ENCODE data around the gene IFNGR1. TPM values are rescaled to one million over a fixed set of nuclear protein-coding genes. Genes with fewer than 3 reads are reported as not detected.
A peak's percentile ranks its signal among the peaks of the same experiment; 100 is the strongest.

Gene IFNGR1
- polyA plus RNA-seq, 2 of the 4 experiments (the other 2 are of a cell fraction): 31.2 to 54.9 TPM

DNA sequence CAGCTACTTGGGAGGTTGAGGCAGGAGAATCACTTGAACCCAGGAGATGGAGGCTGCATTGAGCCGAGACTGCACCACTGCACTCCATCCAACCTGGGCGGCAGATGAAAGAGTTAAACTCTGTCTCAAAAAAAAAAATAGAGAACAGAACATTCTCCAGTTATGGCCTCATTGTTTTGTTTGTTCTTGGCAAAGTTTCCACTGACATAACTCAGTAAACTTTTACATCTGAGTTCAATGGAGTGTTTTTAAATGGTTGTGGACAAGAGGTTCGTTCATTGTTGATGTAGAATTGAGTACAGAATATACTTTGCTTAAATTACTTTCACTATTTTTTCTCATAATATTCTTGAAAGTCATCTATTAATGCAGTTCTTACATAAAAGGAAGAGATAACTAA is 42.2 kb upstream of the IFNGR1 start:
- no peak for FAIRE-seq
- TF ChIP-seq NFE2L2 (conservative IDR thresholded peaks at IDR 0.05; ENCODE audit: low read length) (no peak), RCOR1 (IDR thresholded peaks at IDR 0.05; ENCODE audit: low read depth, low read length) (no peak), ZNF302 (CRISPR knock-in tag; IDR thresholded peaks at IDR 0.05) (no peak), ZC3H11A (IDR thresholded peaks at IDR 0.05) (no peak), RARB (CRISPR knock-in tag; IDR thresholded peaks at IDR 0.05) (no peak), TFCP2L1 (CRISPR knock-in tag; IDR thresholded peaks at IDR 0.05) (no peak), HMGXB4 (CRISPR knock-in tag; IDR thresholded peaks at IDR 0.05; ENCODE audit: borderline replicate concordance) (no peak), CHD4 (IDR thresholded peaks at IDR 0.05; ENCODE audit: borderline replicate concordance) (no peak), ZFP36 (IDR thresholded peaks at IDR 0.05; ENCODE audit: borderline replicate concordance, partially characterized antibody) (no peak), EP300 (IDR thresholded peaks at IDR 0.05) (no peak), JUNB (IDR thresholded peaks at IDR 0.05) (no peak), FOSL2 (IDR thresholded peaks at IDR 0.05) (no peak), FOSL2 (CRISPR knock-in tag; IDR thresholded peaks at IDR 0.05) (no peak), CBX2 (IDR thresholded peaks at IDR 0.05; ENCODE audit: borderline replicate concordance, low read depth) (no peak), SMC3 (IDR thresholded peaks at IDR 0.05) (no peak), POLR2AphosphoS2 (conservative IDR thresholded peaks at IDR 0.05; ENCODE audit: low read length) (no peak), MYC (IDR thresholded peaks at IDR 0.05; ENCODE audit: borderline replicate concordance, low read length) (no peak)
- TF ChIP-seq, protein P1, sequence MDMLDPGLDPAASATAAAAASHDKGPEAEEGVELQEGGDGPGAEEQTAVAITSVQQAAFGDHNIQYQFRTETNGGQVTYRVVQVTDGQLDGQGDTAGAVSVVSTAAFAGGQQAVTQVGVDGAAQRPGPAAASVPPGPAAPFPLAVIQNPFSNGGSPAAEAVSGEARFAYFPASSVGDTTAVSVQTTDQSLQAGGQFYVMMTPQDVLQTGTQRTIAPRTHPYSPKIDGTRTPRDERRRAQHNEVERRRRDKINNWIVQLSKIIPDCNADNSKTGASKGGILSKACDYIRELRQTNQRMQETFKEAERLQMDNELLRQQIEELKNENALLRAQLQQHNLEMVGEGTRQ (IDR thresholded peaks at IDR 0.05): no peak
- TF ChIP-seq, protein P2, sequence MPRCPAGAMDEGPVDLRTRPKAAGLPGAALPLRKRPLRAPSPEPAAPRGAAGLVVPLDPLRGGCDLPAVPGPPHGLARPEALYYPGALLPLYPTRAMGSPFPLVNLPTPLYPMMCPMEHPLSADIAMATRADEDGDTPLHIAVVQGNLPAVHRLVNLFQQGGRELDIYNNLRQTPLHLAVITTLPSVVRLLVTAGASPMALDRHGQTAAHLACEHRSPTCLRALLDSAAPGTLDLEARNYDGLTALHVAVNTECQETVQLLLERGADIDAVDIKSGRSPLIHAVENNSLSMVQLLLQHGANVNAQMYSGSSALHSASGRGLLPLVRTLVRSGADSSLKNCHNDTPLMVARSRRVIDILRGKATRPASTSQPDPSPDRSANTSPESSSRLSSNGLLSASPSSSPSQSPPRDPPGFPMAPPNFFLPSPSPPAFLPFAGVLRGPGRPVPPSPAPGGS (IDR thresholded peaks at IDR 0.05): no peak
- TF ChIP-seq, protein P3, sequence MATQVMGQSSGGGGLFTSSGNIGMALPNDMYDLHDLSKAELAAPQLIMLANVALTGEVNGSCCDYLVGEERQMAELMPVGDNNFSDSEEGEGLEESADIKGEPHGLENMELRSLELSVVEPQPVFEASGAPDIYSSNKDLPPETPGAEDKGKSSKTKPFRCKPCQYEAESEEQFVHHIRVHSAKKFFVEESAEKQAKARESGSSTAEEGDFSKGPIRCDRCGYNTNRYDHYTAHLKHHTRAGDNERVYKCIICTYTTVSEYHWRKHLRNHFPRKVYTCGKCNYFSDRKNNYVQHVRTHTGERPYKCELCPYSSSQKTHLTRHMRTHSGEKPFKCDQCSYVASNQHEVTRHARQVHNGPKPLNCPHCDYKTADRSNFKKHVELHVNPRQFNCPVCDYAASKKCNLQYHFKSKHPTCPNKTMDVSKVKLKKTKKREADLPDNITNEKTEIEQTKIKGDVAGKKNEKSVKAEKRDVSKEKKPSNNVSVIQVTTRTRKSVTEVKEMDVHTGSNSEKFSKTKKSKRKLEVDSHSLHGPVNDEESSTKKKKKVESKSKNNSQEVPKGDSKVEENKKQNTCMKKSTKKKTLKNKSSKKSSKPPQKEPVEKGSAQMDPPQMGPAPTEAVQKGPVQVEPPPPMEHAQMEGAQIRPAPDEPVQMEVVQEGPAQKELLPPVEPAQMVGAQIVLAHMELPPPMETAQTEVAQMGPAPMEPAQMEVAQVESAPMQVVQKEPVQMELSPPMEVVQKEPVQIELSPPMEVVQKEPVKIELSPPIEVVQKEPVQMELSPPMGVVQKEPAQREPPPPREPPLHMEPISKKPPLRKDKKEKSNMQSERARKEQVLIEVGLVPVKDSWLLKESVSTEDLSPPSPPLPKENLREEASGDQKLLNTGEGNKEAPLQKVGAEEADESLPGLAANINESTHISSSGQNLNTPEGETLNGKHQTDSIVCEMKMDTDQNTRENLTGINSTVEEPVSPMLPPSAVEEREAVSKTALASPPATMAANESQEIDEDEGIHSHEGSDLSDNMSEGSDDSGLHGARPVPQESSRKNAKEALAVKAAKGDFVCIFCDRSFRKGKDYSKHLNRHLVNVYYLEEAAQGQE (IDR thresholded peaks at IDR 0.05): no peak
- CTCF ChIA-PET: interaction anchor here (1.9 kb wide), 1 partner anchor 18 kb away, joined by 4 read pairs; no protein-coding TSS in a partner anchor
- Histone ChIP-seq H3K4me1 (peaks cover 44% of the 10 kb centered on the region), H3K9me3 (peaks cover 4% of the 10 kb centered on the region; the same call in 1 of the 3 replicates), H3K4me3 (no peak overlapping the region), H3K4me2 (peak overlapping the region; percentile 65), H3K27ac (peak overlapping the region; percentile 76 to 77)
- no peak for ATAC-seq
- WGBS (ENCODE audit: missing lambda C conversion rate): 15% methylated on average over 3 of the region's 3 CpGs
- peak in 1 of 2 experiments; percentile 26 for DNase-seq (ENCODE audit: low read depth in 1 of 2, low spot score in 1 of 2)
- POLR2A ChIA-PET: interaction anchor here (1.2 to 1.3 kb wide), 2 partner anchors 20 to 44 kb away, joined by 3 to 6 read pairs; no protein-coding TSS in a partner anchor

- no peak for ATAC-seq
- 77% methylated on average over 6 of the region's 6 CpGs for WGBS (ENCODE audit: missing lambda C conversion rate)
- POLR2A ChIA-PET: no interaction called here
Observed at GRCh38 chr6:137260217-137260616, 41.0 kb upstream of the IFNGR1 start.

More at GRCh38 chr6:137260217-137260616, 41.0 kb upstream of the IFNGR1 start:
- FAIRE-seq (no peak), DNase-seq (ENCODE audit: low read depth in 1 of 2, low spot score in 1 of 2) (no peak)
- CTCF ChIA-PET: interaction anchor here (0.6 to 1.9 kb wide), 3 partner anchors 16 to 473 kb away, joined by 3 to 5 read pairs (median 4); no protein-coding TSS in a partner anchor
- no peak overlapping the region for H3K4me3 ChIP-seq
- H3K9me3 ChIP-seq: peaks cover 4% of the 10 kb centered on the region; the same call in 1 of the 3 replicates
- H3K4me1 ChIP-seq: peaks cover 46% of the 10 kb centered on the region
- TF ChIP-seq KDM5A (IDR thresholded peaks at IDR 0.05): no peak
- TF ChIP-seq EP300 (IDR thresholded peaks at IDR 0.05): no peak
- no peak for TF ChIP-seq NFE2L2 (conservative IDR thresholded peaks at IDR 0.05; ENCODE audit: low read length)
- no peak for TF ChIP-seq ZSCAN20 (CRISPR knock-in tag; IDR thresholded peaks at IDR 0.05)
- TF ChIP-seq ZC3H11A (IDR thresholded peaks at IDR 0.05): no peak
- no peak overlapping the region for H3K4me2 ChIP-seq
- H3K27ac ChIP-seq: peak overlapping the region; percentile 76 to 77; a peak in 5 of 6 replicates
